Measurements from ENCODE around the gene SLC30A3.

GRCh38 chr2:27245626-27246025, 17.2 kb downstream of the SLC30A3 start:
- TF ChIP-seq ZBTB40 (IDR thresholded peaks at IDR 0.05) (no peak), ZBTB40 (CRISPR knock-in tag; IDR thresholded peaks at IDR 0.05) (no peak), ZNF549 (CRISPR knock-in tag; IDR thresholded peaks at IDR 0.05) (no peak), CTCF (CRISPR knock-in tag; IDR thresholded peaks at IDR 0.05) (no peak), ATF3 (CRISPR knock-in tag; IDR thresholded peaks at IDR 0.05) (no peak), KDM5B (CRISPR knock-in tag; IDR thresholded peaks at IDR 0.05; ENCODE audit: borderline replicate concordance) (no peak), IRF2 (CRISPR knock-in tag; IDR thresholded peaks at IDR 0.05) (no peak), EP300 (IDR thresholded peaks at IDR 0.05; ENCODE audit: low read depth in 2 of 2, low read length in 2 of 2) (no peak), EP300 (CRISPR knock-in tag; IDR thresholded peaks at IDR 0.05; ENCODE audit: borderline replicate concordance) (no peak), RBM22 (optimal IDR thresholded peaks at IDR 0.05; ENCODE audit: low read length) (no peak), NFRKB (IDR thresholded peaks at IDR 0.05) (no peak), RXRA (CRISPR knock-in tag; IDR thresholded peaks at IDR 0.05) (no peak), EZH2 (conservative IDR thresholded peaks at IDR 0.05; ENCODE audit: low read depth, low read length) (no peak)
